ENCODE data around the gene RDM1.

GRCh38 chr17:35963663-35964062, 33.1 kb upstream of the RDM1 start:
- TF ChIP-seq, protein P1, sequence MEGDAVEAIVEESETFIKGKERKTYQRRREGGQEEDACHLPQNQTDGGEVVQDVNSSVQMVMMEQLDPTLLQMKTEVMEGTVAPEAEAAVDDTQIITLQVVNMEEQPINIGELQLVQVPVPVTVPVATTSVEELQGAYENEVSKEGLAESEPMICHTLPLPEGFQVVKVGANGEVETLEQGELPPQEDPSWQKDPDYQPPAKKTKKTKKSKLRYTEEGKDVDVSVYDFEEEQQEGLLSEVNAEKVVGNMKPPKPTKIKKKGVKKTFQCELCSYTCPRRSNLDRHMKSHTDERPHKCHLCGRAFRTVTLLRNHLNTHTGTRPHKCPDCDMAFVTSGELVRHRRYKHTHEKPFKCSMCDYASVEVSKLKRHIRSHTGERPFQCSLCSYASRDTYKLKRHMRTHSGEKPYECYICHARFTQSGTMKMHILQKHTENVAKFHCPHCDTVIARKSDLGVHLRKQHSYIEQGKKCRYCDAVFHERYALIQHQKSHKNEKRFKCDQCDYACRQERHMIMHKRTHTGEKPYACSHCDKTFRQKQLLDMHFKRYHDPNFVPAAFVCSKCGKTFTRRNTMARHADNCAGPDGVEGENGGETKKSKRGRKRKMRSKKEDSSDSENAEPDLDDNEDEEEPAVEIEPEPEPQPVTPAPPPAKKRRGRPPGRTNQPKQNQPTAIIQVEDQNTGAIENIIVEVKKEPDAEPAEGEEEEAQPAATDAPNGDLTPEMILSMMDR (conservative IDR thresholded peaks at IDR 0.05; ENCODE audit: low read length): no peak
- no peak for TF ChIP-seq EZH2phosphoT487 (IDR thresholded peaks at IDR 0.05; ENCODE audit: borderline replicate concordance, low read depth, low read length)
